GM19035 (cell line): ENCODE data around the gene KLHL12.

Experiments
- ATAC-seq: cut with Tn5 transposase; IDR thresholded peaks from one replicate; pipeline ENCODE4 v1.9.1; 2021; ENCODE audit not compliant: unreplicated experiment

Gene KLHL12

GRCh38 chr1:202888531-202889360 lies 38.3 kb downstream of the KLHL12 start, which contains the start of gene RABIF:
Gene RABIF (minus strand): TSS chr1:202889149. CDS start chr1:202889098, 51 bp downstream.
- ATAC-seq = peak; percentile 91

- ATAC-seq = no peak
Measured at GRCh38 chr1:202888221-202888530, 38.9 kb downstream of the KLHL12 start.

GRCh38 chr1:202880961-202881460 lies 46.0 kb downstream of the KLHL12 start:
- no peak for ATAC-seq

- no peak for ATAC-seq
Measured at GRCh38 chr1:202880062-202880461, 47.0 kb downstream of the KLHL12 start.

GRCh38 chr1:202879128-202879527 lies 47.9 kb downstream of the KLHL12 start:
- no peak for ATAC-seq

- ATAC-seq = no peak
Measured at GRCh38 chr1:202873026-202873425, 54.0 kb downstream of the KLHL12 start.

GRCh38 chr1:202871367-202871766 lies 55.7 kb downstream of the KLHL12 start:
- ATAC-seq = no peak

GRCh38 chr1:202862679-202863560 lies 64.1 kb downstream of the KLHL12 start:
- ATAC-seq = no peak

- ATAC-seq = peak; percentile 97
Measured at GRCh38 chr1:202861420-202862132, 65.5 kb downstream of the KLHL12 start.

GRCh38 chr1:202860744-202861419 lies 66.2 kb downstream of the KLHL12 start:
- ATAC-seq = peak; percentile 47

GRCh38 chr1:202858789-202859414 lies 68.1 kb downstream of the KLHL12 start:
- no peak for ATAC-seq

- ATAC-seq = no peak
Measured at GRCh38 chr1:202858331-202858730, 68.7 kb downstream of the KLHL12 start.

- ATAC-seq = no peak
Measured at GRCh38 chr1:202857136-202857610, 69.9 kb downstream of the KLHL12 start.

- ATAC-seq = no peak
Measured at GRCh38 chr1:202856014-202856413, 71.0 kb downstream of the KLHL12 start.

- no peak for ATAC-seq
Measured at GRCh38 chr1:202854787-202855186, 72.2 kb downstream of the KLHL12 start.

GRCh38 chr1:202852163-202852904 lies 74.7 kb downstream of the KLHL12 start:
- no peak for ATAC-seq

- ATAC-seq = no peak
Measured at GRCh38 chr1:202850593-202851362, 76.3 kb downstream of the KLHL12 start.

GRCh38 chr1:202848191-202848542 lies 78.9 kb downstream of the KLHL12 start:
- peak; percentile 71 for ATAC-seq

GRCh38 chr1:202844935-202845334 lies 82.1 kb downstream of the KLHL12 start:
- ATAC-seq = no peak
